GM19467 (cell line): ENCODE measurements around the gene TSEN2.
A peak's percentile ranks its signal among the peaks of the same experiment; 100 is the strongest.

ENCODE experiments used
- ATAC-seq: cut with Tn5 transposase; IDR thresholded peaks from one replicate; pipeline ENCODE4 v1.9.1; 2021; ENCODE audit warnings: mild to moderate bottlenecking, moderate library complexity; ENCODE audit not compliant: unreplicated experiment

Gene TSEN2

DNA sequence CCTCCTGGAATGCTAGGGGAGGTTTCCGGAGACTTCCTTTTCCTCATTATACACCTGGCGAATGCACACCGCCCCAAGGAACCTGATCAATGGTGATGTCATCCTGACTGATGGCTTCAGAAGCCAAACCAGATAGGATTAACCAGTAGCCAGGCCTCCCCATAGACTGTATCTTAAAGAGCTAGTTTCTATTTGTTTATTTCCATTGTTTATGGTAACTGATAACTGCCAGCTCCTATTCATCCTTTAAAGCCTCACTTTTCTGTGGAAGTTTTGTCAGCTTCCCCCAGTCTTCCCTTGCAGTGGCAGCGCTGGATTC, 61.2 kb downstream of the TSEN2 start, which contains the start of gene MKRN2OS:
TSS of gene MKRN2OS (minus strand) at position 27 of the 319 bp plus-strand sequence. CDS start 35 bp downstream, outside the sequence.
- no peak for ATAC-seq

DNA sequence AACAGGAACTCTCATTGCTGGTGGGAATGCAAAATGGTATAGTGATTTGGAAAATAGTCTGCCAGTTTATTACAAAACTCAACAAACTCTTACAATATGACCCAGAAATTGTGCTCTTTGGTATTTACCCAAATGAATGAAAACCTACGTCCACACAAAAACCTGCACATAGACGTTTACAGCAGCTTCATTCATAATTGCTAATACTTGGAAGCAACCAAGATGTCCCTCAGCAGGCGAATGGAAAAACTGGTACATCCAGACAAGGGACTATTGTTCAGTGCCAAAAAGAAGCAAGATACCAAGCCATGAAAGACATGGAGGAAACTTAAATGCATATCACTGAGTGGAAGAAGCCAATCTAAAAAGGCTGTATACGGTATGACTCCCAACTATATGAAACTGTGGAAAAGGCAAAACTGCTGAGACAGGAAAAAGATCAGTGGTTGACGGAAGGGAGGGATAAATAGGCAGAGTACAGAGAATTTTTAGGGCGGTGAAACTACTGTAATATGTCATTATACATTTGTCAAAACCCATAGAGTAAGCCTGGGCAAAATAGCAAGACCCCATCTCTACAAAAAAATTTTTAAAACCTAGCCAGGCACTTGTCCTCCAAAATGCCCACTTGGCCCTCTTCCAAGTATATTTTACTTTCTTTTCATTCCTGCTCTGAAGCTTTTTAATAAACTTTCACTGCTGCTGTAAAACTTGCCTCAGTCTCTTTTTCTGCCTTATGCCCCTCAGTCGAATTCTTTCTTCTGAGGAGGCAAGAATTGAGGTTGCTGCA, 65.9 kb downstream of the TSEN2 start:
- no peak for ATAC-seq

DNA sequence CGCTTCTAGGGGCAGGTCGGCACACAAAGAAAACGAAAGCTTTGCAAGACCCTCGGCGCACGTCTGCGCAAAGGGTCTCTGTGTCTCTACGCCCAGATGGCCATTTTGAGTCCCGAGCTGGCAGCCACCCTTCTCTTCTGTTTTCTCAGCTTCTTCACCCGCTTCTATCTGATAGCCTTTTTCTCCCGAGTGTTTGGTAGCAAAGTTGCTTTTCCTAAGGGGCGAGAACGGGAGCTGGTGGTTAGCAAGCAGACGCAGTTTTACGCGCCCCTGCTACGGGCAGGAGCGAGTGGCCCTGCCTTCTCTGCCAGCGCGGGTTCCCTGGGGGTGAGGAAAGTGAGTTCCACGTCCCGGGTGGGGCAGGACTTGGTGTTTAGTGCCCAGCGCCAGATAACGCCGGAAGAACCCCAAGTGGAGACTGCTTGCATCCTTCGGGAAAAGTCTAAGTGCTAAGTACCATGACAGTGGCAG, 69.7 kb downstream of the TSEN2 start:
- ATAC-seq: no peak

DNA sequence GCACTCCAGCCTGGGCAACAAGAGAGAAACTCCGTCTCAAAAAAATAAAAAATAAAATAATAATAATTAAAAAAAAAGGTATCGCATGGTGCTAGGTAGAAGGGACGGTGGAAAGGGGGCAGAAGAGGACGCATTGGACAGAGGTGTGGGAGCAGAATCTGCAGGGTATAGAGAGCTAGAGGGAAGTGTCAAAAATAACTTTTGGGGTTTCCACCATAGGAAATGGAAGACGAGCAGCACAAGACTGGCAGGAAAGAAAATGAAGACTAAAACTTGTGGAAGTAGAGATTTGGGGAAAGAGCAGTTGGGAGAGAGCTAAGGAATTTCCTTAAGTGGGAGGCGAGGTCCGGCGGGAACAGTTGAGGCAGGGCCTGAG, 72.0 kb downstream of the TSEN2 start:
- no peak for ATAC-seq

DNA sequence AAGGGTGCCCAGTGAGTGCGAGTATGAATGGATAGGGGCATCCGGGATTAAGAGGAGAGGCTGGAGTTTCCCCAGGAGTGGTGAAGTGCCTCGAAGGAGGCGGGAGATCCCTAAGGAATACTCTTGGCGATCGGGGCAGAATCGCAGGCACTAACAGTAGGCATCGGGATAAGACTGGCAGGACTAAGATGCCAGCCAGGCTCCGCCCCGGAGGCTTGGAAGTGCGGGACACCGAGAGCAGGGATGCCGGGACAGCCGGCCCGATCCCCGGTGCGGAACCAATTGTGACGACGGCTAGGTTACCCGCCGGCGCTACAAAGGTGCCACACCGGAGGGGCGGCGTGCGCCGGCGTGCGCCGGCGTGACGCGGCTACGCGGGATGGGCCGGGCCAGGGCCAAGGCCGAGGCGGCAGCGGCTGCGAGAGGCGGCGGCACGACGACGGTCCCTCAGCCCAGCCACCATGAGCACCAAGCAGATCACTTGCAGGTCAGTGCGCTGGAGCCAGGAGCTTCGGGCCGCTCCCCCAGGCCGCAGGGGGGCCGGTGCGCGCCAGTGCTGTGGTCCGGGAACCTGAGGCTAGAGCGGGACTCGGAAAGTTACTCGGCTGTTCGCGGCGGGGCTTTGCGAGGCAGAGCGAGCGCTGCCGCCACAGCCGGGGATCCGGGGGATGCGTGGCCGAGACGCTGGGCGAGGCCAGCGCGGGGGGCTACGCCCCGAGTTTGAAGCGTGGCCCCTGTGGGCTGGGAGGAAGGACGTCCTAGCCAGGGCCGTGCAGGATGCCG, 72.6 kb downstream of the TSEN2 start, which contains the start of gene MKRN2:
TSS of gene MKRN2 (plus strand) at position 398 of the 783 bp plus-strand sequence. CDS start at position 462, 64 bp downstream.
- peak; percentile 81 for ATAC-seq

DNA sequence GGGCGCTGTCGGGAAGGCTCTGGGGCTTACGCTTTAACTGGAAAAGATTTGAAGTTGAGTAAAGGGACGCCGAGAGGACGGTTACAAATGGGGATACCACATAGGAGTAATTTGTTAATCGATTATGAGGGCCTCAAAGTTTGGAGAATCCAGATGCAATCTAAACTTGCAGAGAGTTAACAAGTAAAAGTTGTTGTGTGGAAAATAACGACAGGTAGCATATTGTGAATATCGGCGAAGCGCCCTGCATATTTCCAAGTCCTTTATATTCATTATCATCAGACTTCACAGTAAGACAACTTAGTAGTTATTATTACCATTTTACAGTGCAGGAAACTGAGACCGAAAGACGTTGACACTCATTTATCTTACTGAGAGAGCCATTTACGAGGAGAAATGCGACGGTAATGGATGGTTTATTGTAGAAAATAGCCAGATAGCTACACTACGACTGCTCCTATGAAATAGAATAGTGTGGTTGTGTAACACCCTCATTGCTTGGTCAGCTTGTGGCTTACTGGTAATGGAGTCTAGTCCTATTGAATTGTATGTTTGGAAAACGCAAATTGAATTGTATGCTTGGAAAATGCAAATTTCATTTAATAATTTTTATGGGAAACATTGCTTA, 73.3 kb downstream of the TSEN2 start:
- no peak for ATAC-seq

DNA sequence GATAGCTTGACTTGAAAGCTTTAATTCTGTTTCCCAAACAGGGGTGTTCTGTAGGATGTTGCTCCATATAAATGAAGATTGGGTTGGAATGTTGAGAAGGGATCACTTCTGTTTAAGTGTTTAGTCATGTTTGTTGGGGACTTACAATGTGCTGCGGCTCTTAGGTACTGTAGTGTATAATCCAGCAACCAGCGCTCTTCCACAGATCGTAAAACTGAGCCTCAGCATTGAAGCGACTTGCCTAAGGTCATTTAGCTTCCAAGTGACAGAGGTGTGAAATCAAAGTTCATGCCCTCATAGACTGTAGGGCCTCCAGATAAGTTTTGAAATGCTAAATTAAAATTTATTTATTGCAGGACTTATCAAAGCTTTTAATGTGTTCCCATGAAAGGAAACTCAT, 74.4 kb downstream of the TSEN2 start:
- ATAC-seq: no peak

DNA sequence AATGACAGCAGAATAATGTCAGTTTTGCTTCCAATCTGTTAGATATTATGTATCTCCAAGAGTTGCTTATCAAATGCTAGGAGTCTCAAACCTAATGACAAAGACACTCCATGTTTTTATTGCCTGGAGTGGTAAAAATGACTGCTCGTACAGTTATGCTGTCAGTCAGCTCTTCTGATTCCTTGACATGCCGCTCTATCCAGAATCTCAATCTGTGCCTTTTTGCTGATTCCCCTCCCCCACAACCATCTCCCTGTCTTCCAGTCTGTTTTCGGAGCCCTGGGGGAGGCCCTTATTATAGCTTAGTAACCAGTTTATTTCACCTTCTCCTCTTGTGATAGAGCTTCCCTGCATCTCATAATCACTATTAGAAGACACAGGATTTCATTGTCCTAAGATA, 75.2 kb downstream of the TSEN2 start:
- no peak for ATAC-seq

DNA sequence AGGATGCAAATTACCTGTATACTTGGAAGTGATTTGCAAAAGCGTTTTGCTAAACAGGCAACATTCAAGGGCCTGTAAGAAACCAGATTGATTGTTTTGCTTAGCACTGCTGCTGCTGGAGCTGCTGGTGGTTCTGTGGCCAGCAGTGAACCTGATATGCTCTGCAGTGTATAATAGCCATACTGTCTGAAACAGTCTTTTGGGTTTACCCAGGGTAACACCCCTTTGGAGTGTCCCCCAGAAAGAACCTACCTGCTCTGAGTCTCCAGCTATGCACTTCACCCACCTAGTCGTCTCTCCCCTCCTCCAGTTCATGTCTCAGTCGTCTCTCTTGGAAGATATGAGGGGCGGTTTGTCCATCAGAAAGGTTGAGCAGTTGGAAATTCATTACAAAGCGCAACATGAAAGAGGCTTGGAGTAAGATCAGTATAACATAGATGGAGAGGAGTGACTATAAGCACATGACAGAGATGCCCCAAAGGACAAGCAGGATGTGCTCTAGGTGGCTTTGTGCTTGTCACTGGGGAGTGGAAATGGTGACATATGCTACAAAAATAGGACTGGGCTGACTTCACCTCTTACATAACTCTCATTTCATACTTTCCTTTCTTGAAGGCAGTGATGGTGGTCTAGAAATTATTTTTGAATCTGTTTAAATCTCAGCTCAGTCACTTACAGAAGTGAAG, 76.4 kb downstream of the TSEN2 start:
- no peak for ATAC-seq

DNA sequence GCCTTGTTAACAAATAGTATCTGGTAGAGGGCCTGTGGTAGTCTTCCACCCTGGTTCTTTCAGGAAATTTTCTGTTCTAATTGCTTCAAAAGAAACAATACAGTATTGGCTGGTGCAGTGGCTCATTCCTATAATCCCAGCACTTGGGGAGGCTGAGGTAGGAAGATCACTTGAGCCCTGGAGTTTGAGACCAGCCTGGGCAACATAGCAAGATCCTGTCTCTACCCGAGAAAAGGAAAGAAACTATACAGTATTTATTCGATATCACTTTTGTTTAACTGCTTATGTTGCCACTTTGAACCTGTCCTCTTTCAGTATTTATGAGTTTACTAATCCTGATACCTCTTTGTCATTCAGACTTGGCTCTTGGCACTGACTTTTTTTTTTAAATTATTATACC, 77.1 kb downstream of the TSEN2 start:
- no peak for ATAC-seq

DNA sequence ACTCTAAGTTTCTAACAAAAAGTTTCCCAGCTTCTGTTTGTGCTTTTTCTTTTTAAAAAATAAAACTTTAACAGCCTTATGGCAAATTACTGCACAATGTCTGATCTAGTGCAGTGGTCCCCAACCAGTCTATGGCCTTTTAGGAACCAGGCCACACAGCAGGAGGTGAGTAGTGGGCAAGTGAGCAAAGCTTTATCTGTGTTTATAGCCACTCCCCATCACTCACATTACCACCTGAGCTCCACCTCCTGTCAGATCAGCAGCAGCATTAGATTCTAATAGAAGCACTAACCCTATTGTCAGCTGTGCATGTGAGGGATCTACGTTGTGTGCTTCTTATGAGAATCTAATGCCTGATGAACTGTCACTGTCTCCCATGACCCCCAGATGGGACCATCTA, 78.2 kb downstream of the TSEN2 start:
- no peak for ATAC-seq

DNA sequence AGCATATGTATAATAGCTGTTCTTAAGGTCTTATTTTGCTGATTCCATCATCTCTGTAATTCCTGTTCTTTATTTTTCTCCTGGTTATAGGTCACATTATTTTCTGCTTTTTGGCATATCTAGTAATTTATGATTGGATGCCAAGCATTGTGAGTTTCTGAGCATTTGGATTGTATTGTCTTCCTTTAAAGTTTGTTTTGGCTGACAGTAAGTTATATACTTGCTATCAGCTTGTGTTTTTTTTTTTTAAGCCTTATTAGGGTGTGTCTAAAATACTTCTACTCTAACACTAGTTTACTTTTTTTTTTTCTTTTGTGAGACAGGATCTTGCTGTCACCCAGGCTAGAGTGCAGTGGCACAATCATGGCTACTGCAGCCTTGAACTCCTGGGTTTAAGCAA, 82.7 kb downstream of the TSEN2 start:
- ATAC-seq: no peak

DNA sequence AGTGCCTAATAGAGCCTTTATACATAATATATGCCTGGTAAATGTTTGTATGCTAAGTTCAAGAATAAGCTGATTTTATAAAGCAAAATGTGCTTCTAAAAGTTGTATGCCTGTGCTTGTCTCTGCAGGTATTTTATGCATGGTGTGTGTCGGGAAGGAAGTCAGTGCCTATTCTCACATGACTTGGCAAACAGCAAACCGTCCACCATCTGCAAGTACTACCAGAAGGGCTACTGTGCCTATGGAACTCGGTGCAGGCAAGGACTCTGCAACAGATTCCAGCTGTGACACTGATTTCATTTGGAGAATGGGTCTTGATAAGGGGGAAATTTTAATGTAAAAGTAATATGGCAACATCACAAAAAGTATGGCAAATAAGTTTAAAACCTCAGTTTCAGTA, 84.5 kb downstream of the TSEN2 start:
- ATAC-seq: no peak

DNA sequence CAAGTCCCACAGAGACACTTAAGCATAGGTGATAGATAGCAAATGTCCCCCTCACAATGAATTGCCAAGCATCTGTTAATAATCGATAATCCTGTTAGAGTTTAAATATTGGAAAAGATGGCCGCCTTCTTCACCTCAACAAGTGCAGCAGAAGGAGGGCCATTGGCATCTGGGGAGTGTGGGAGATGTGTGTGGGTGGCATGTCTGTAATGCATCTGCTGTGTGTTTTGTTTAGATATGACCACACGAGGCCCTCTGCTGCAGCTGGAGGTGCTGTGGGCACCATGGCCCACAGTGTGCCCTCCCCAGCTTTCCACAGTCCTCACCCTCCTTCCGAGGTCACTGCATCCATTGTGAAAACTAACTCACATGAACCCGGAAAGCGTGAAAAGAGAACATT, 85.6 kb downstream of the TSEN2 start:
- no peak for ATAC-seq

DNA sequence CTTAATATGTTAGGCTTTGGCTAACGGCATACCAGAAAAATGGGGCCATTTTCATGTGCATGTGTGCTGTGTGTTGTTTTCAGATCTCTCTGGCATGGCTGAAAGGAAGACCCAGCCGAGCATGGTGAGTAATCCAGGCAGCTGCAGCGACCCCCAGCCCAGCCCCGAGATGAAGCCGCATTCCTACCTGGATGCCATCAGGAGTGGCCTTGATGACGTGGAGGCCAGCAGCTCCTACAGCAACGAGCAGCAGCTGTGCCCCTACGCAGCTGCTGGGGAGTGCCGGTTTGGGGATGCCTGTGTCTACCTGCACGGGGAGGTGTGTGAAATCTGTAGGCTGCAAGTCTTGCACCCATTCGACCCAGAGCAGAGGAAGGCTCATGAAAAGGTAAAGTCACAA, 87.7 kb downstream of the TSEN2 start:
- no peak for ATAC-seq

DNA sequence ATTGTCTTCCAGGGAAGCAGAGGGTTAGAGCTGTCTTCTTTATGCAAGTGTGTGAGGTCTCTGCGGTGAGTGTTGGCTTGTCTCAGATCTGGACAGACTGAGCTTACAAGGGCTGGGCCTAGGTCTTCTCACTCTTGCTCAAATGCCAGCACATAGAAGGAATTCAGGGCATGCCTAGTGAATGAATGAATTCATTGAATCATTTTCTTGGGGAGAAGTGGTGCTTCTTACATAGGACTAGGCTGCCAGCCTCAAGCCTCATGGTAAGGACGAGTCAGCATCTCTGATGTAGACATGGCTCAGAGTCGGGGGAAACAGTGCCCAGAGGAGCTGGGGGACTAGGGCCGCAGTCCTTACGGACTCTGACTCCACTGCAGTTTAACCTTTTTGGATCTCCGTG, 89.9 kb downstream of the TSEN2 start:
- ATAC-seq: no peak

DNA sequence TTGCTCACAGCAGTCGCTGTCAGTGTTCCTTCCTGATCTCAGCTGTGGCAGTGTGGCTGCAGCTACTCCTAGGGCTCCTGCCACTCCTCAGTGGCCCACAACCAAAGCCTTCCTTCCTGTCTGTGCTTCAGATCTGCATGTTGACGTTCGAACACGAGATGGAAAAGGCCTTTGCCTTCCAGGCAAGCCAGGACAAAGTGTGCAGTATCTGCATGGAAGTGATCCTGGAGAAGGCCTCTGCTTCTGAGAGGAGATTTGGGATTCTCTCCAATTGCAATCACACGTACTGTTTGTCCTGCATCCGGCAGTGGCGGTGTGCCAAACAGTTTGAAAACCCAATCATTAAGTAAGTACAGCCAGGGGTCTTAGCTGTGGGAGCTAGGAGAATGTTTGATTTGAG, 90.4 kb downstream of the TSEN2 start:
- no peak for ATAC-seq

DNA sequence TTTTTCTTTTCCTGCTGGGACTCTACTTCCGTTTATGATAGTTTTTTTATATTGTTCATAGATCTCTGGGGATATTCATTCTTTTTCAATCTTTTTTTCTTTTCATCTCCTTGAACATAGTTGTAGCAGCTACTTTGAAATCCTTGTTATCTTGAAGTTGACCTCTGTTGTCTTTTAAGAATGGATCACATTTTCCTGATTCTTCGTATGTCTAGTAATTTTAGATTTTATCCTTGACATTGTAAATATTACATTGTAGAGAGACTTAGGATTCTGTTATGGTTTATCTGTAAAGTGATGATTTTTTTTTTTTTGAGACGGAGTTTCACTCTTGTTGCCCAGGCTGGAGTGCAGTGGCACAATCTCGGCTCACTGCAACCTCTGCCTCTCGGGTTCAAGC, 93.1 kb downstream of the TSEN2 start:
- ATAC-seq: no peak

DNA sequence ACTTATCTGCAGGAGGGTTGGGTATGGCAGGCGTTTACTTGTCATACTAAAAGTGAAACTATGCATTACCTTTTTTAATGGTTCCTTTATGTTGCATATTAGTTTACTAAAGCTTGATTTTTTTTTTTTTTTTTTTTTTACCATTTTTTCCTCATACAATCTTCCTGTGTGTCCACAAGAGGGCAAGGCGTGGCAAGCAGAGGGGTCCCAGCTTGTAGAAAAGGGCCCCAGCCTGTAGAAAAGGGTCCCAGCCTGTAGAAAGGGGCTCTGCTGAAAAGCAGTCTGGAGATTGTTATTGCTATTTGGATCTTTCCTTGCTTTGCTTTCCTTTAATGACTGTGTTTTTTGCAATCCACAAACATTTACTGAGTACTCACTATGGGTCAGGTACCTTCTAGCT, 94.5 kb downstream of the TSEN2 start:
- no peak for ATAC-seq

DNA sequence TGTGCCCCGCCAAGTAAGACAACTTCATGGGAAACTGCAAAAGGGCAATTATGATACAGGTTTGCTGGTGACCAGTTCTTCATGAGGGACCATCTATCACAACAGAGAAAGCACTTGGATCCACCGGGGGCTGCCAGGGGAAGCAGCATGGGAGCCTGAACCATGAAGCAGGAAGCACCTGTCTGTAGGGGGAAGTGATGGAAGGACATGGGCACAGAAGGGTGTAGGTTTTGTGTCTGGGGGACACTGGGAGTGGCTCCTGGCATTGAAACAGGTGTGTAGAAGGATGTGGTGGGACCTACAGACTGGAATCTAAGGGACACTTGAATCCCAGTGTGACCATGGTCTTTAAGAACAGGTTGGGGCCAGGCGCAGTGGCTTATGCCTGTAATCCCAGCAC, 95.2 kb downstream of the TSEN2 start:
- ATAC-seq: no peak

DNA sequence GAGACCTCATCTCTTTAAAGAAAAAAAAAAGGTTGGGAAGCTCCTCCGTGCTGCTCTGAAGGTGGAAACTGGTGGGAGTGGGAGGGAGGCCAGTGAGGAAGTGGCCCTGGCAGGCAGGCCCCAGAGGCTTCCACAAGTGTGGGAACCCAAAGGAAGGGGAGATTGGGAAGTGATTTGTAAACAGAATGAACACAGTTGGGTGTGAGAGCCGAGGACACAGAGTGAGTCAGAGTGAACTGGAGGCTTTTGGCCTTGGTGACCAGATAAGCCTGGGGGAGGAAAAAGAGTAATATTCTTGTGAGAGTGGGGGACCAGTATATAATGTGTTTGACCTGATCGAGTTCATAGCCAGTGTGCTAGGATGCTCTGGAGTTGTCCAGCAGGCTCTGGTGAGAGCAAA, 95.6 kb downstream of the TSEN2 start:
- no peak for ATAC-seq
